NCI-H524 (cell line): Measurements from ENCODE around the gene TBC1D8.

ENCODE experiments used
- DNase-seq, 2 experiments: peaks; one replicate each; lab custom pipeline; 2025; lab: John Stamatoyannopoulos, UW

TBC1D8 gene

GRCh38 chr2:101162561-101163330, 11.6 kb upstream of the TBC1D8 start:
- DNase-seq = no peak

GRCh38 chr2:101161658-101162057, 10.5 kb upstream of the TBC1D8 start:
- DNase-seq = no peak

DNA sequence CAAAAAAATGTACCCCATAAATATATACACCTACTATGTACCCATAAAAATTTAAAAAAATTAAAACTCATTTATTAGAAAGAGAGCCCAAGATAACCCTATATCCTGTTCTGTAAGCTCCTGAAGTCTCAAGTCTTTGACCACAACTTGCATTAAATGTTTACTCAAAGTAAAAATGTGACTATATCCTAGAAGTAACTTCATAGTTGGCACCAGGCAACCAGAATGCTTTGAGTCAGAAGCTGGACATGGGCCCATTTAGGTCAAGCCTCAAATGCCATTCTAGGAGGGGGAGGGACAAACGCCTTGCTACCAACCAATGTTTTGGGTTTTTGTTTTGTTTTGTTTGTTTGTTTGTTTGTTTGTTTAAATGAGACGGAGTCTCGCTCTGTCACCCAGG, 9.3 kb upstream of the TBC1D8 start:
- DNase-seq = no peak

DNA sequence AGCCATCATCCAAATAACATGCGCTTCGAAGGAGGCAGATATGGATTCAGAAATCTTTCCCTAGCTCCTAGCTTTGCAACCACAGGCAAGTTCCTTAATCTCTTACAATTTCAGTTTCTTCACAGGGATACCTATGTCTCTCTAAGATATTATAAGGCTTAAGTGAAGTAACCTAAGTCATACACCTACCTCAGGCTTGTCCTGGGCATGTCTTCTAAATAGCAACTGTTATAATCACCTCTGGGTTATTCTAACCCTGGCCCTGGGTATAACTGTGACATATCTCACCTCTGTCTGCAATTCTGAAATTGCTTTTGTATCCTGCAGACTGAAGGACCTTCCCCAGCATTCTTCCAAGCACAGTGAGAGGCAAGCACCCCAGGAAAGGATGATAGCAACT, 8.3 kb upstream of the TBC1D8 start:
- no peak for DNase-seq

GRCh38 chr2:101157272-101157671, 6.1 kb upstream of the TBC1D8 start:
- DNase-seq = no peak

DNA sequence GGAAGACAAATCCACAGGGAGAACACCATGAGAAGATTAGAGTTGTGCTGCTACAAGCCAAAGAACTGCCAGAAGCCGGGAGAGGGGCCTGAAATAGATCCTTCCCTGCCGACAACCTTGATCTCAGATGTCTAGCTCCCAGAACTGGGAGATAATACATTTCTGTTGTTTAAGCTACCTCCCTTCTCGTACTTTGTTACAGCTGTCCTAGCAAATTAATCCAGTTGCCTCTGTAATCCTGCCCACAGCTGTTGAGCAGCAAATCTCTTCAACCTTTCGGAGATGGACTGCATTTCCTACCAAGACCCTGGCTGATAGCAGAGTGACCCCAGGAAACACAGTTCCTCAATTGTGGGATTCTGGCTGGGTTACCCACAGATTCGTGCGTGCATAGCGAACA, 2.6 kb upstream of the TBC1D8 start:
- peak; percentile 68 to 91 for DNase-seq

GRCh38 chr2:101153077-101153707, 2.0 kb upstream of the TBC1D8 start:
- DNase-seq = peak in 1 of 2 experiments; percentile 44

DNA sequence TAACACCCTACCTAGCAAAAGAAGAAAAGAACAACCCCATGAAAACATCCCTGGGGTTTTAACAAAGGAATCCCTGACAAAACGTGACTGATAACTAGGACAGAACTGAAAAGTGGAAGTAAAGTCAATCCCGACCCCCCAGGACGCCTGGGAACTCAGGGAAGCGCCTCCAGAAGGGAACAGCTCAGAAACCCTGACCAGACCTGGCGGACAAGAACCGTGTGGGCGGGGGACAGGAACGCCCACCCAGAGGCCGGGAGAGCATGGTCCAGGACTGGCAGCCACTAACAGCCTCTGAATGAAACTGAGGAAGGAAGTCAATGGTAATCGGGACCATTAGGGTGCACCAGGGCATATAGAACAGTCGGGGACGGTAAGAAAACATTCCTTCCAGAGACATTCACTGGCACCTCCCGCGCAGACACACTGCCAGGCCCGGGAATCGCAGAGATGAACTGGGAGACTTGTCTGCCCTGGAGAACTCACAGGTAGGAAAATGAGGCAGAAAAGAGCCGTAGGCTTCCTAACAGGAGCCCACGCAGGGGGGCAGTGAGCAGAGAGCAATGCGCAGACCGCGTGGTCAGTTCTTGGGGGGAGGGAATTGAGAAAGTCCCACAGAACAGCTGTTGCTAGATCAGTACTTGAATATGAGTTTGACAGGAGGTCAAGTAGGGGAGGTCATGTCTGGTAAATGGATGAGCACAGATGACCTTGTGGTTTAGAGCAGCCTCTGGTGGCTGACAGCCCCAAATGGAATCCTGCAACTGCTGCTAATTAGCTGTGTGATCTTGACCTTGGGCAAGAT, 1.3 kb upstream of the TBC1D8 start:
- peak; percentile 55 to 61 for DNase-seq

DNA sequence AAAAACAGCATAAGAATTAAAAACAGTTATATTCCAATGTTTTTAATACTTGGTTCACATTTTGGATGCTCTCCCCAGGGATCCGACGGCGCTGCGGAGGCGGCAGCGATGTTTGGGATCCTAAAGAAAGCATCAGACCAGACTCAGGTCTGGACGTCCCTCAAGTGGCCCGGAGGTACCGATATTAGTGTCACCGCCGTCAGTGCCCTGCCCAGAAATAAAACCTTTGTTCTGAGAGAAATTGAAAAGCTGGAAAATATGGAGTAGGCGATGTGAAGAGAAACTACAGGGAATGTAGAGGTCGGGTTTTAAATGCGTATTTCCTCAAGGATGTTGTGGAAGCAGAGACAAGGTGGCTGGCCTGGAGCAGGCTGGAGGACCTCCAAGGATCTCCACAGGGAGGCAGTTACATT, 683 bp upstream of the TBC1D8 start:
- peak in 1 of 2 experiments; percentile 12 for DNase-seq

GRCh38 chr2:101150306-101151145, 656 bp downstream of the TBC1D8 start:
- DNase-seq = peak in 1 of 2 experiments; percentile 51

DNA sequence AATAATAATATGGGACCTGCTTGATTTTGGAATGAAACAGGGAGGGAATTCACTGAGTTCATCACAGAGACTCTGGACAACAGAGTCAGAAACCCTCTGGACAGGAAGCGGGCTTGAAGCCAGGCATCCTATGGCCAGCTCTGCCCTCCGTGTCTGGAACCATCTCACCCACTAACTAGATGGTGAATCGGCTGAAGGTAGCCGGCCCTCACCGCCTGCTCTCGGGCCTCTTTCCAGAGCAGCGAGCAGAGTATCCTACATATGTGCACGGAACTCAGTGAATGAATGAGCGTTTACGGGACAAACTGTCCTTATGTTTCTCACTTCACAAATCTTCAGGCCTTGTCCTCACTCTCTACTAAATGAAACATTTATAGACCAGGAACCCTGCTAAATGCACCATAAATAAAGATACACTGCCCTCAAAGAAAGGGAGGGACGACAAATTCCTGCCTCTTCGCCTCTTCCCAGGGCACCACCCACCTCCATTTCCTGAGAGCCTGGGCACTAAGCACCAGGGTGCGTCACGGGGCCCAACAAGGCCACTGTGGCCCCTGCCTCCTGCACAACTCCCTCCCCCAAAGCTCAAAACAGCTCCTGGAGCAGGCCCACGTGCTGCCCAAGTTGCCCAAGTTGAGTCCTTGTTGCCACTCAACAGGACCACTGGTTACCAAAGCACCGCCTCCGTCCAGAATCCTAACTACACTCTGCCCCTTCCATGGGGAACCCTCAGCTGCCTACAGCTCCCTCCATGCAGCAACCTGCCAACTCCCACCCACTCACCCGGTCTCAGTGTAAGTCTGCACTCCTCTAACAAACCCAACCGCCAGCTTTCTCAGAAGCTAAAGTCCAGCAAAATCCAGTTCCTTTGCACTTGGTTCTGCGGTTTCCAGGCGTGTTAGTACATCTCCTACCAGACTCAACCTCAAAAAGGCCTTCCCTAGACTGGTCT, 1.7 kb downstream of the TBC1D8 start:
- DNase-seq = peak in 1 of 2 experiments; percentile 6

GRCh38 chr2:101148777-101149176, 2.4 kb downstream of the TBC1D8 start:
- no peak for DNase-seq

- DNase-seq = no peak
Measured at GRCh38 chr2:101147971-101148370, 3.2 kb downstream of the TBC1D8 start.

DNA sequence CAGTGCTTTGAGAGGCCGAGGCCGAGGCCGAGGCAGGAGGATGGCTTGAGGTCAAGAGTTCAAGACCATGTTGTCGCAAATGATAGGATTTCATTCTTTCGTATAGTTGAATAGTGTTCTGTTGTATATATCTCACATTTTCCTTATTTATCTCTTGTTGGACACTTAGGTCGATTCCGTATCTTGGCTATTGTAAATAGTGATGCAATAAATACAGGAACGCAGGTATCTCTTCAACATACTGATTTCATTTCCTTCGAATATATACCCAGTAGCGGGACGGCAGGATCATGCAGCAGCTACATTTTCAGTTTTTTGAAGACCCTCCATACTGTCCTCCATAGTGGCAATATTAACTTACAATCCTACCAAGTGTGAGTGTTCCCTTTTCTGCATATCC, 4.1 kb downstream of the TBC1D8 start:
- no peak for DNase-seq

DNA sequence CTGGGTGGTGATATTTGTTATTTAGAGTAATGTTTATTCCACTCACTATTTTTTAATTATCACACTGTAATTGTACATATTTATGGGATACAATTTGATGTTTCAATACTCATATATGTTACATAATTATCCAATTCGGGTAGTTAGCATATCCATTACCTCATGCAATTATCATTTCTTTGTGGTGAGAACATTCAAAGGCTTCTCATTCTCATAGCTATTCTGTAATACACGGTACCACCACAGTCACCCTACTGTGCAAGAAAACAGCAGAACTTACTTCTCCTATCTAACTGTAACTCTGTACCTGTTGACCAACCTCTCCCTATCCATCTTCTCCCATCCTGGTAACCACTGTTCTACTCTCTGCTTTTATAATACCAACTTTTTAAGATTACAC, 4.6 kb downstream of the TBC1D8 start:
- DNase-seq = no peak

DNA sequence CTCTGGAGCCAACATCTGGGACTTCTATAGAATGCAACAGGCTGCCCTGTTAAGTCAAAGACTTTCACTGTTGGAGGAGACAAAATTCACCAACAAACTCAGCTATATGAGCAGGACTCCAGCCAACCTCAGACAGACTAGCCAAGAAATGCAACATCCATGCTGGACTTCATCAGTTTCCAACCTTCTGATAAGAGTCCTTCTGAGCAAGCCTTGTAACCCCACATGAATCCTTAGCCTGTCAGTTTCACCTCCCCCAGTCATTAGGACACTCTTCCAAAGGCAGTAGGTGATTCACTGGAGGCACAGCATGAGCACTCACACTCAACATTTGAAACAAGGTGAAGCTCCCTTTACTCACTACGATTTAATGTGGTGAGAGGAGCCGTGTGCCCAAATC, 5.8 kb downstream of the TBC1D8 start:
- DNase-seq = no peak

DNA sequence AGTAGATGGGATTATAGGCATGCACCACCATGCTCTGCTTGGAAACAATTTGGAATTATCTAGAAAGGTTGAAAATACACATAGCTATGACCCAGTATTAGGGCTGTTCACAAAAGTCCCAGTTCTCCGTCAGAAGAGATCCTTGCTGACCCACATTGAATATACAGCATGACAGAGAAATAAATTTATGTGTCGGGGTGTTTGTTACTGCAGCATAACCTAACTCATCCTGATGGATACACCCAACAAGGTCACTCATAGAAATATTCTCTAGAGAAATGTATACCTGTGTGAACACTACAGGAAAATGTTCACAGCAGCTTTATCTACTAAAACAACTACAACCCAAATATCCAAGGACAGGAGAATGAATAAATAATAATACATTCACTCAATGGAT, 9.0 kb downstream of the TBC1D8 start:
- DNase-seq = no peak

GRCh38 chr2:101140978-101141655, 10.1 kb downstream of the TBC1D8 start:
- no peak for DNase-seq

- no peak for DNase-seq
Measured at GRCh38 chr2:101140237-101140636, 10.9 kb downstream of the TBC1D8 start.

GRCh38 chr2:101139495-101139894, 11.7 kb downstream of the TBC1D8 start:
- DNase-seq = no peak
